A673 (cell line): ENCODE data around the gene MYH3. TPM values are rescaled to one million over a fixed set of nuclear protein-coding genes. Genes with fewer than 3 reads are reported as not detected.
A peak's percentile ranks its signal among the peaks of the same experiment; 100 is the strongest.

ENCODE experiments used
- BruUV-seq: library from RNA; stranded (reverse); fragments of 400-500 nt; replicated peaks from 2 replicates; lab custom pipeline; 2021; lab: Mats Ljungman, UMichigan
- CTCF ChIA-PET: fragments of 300-600 bp; sonication (Branson Sonifier 250); formaldehyde crosslinking; loops from one replicate; lab custom pipeline; 2022; ENCODE audit warnings: antibody characterized with exemption; lab: Charles Lee
- POLR2A ChIA-PET: fragments of 300-600 bp; sonication (Branson Sonifier 250); formaldehyde crosslinking; loops from one replicate; lab custom pipeline; 2022; ENCODE audit warnings: antibody characterized with exemption; ENCODE audit not compliant: low non-redundant PET; lab: Charles Lee
- DNase-seq: peaks from one replicate; pipeline ENCODE4 v3.0.0-alpha.2; 2015; ENCODE audit warnings: low spot score
- H3K27ac ChIP-seq: fragments of 200-600 bp; sonication (generic); 2 replicates; pipeline ENCODE4 v1.5.1; 2016; ENCODE audit warnings: mixed run types, low read depth, mild to moderate bottlenecking, mixed read lengths, antibody characterized with exemption, low read length; ENCODE audit not compliant: poor library complexity, severe bottlenecking
- H3K27me3 ChIP-seq: fragments of 200-600 bp; sonication (generic); replicated peaks from 2 replicates; pipeline ENCODE4 v1.6.1; 2017; ENCODE audit warnings: mixed run types, low read depth, mild to moderate bottlenecking, mixed read lengths, antibody characterized with exemption, low read length; ENCODE audit not compliant: insufficient read depth, poor library complexity
- H3K36me3 ChIP-seq: fragments of 200-600 bp; sonication (generic); 2 replicates; pipeline ENCODE4 v1.6.1; 2016; ENCODE audit warnings: mixed run types, mild to moderate bottlenecking, mixed read lengths, antibody characterized with exemption, low read length; ENCODE audit not compliant: insufficient read depth, poor library complexity, severe bottlenecking
- H3K4me1 ChIP-seq: fragments of 200-600 bp; sonication (generic); 2 replicates; pipeline ENCODE4 v1.6.1; 2017; ENCODE audit warnings: mixed run types, mild to moderate bottlenecking, mixed read lengths, antibody characterized with exemption, low read length; ENCODE audit not compliant: insufficient read depth, poor library complexity, severe bottlenecking
- H3K4me3 ChIP-seq: fragments of 200-600 bp; sonication (generic); 2 replicates; pipeline ENCODE4 v1.5.1; 2016; ENCODE audit warnings: low read depth, mixed run types, mild to moderate bottlenecking, mixed read lengths, low read length; ENCODE audit not compliant: poor library complexity, severe bottlenecking
- H3K9me3 ChIP-seq: fragments of 200-600 bp; sonication (generic); 2 replicates; pipeline ENCODE4 v1.6.1; 2016; ENCODE audit warnings: mixed run types, low read depth, mild to moderate bottlenecking, mixed read lengths, antibody characterized with exemption, low read length; ENCODE audit not compliant: poor library complexity, severe bottlenecking
- EZH2 ChIP-seq: fragments of 200-600 bp; sonication (generic); IDR thresholded peaks from 2 replicates; pipeline ENCODE4 v1.6.1; 2017; ENCODE audit warnings: borderline replicate concordance, low read depth, mild to moderate bottlenecking, mixed read lengths, antibody characterized with exemption, low read length; ENCODE audit not compliant: poor library complexity, severe bottlenecking
- intact Hi-C: fragments of 100-400 bp; cut with micrococcal nuclease; formaldehyde crosslinking; loops from one replicate; pipeline ENCODE4 v1.10.0; 2022; ENCODE audit not compliant: unreplicated experiment
- total RNA-seq: library from RNA; stranded (reverse); gene quantifications from 2 replicates; pipeline ENCODE4 v1.2.3, GENCODE V29; 2021
- TF ChIP-seq, protein P1 (sequence below): fragments of 300-800, 200-600 bp; sonication (generic); conservative IDR thresholded peaks from 2 replicates; pipeline ENCODE4 v1.5.1; 2017; ENCODE audit warnings: low read depth, mild to moderate bottlenecking, antibody characterized with exemption, low read length, moderate library complexity, mixed read lengths

Gene MYH3
- total RNA-seq, 1 experiment from 2014 or later = 3.2 TPM

- no peaks in the 10 kb centered on the region for H3K9me3 ChIP-seq
- H3K36me3 ChIP-seq = no peaks in the 10 kb centered on the region
- ChIA-PET CTCF (interaction anchor here (0.6 to 1.4 kb wide), 2 partner anchors 9 to 1365 kb away, joined by 4 to 5 read pairs; no protein-coding TSS in a partner anchor), POLR2A (no interaction called here)
- peak; percentile 91 for DNase-seq
- H3K27me3 ChIP-seq = no peaks in the 10 kb centered on the region
- intact Hi-C loops = loop anchor here (2.0 kb wide), 1 partner anchor 692 kb away; no protein-coding TSS in a partner anchor
- H3K4me1 ChIP-seq = no peaks in the 10 kb centered on the region
- no TSS peak for BruUV-seq
- TF ChIP-seq, protein P1, sequence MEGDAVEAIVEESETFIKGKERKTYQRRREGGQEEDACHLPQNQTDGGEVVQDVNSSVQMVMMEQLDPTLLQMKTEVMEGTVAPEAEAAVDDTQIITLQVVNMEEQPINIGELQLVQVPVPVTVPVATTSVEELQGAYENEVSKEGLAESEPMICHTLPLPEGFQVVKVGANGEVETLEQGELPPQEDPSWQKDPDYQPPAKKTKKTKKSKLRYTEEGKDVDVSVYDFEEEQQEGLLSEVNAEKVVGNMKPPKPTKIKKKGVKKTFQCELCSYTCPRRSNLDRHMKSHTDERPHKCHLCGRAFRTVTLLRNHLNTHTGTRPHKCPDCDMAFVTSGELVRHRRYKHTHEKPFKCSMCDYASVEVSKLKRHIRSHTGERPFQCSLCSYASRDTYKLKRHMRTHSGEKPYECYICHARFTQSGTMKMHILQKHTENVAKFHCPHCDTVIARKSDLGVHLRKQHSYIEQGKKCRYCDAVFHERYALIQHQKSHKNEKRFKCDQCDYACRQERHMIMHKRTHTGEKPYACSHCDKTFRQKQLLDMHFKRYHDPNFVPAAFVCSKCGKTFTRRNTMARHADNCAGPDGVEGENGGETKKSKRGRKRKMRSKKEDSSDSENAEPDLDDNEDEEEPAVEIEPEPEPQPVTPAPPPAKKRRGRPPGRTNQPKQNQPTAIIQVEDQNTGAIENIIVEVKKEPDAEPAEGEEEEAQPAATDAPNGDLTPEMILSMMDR = peak; percentile 97
- no peak for TF ChIP-seq EZH2
- H3K4me3 ChIP-seq = no peak overlapping the region
- no peak overlapping the region for H3K27ac ChIP-seq
These were observed 40.5 kb downstream of the MYH3 start for GRCh38 chr17:10616502-10617119.

- no peaks in the 10 kb centered on the region for H3K36me3 ChIP-seq
- BruUV-seq = no TSS peak
- intact Hi-C loops = loop anchor here (1.0 kb wide), 1 partner anchor 287 kb away; no protein-coding TSS in a partner anchor
- no peak for TF ChIP-seq EZH2
- TF ChIP-seq, protein P1 = peak; percentile 76
- H3K27me3 ChIP-seq = no peaks in the 10 kb centered on the region
- no peaks in the 10 kb centered on the region for H3K4me1 ChIP-seq
- H3K9me3 ChIP-seq = no peaks in the 10 kb centered on the region
- no peak overlapping the region for H3K27ac ChIP-seq
- DNase-seq = peak; percentile 80
- CTCF ChIA-PET = interaction anchor here (0.6 to 1.6 kb wide), 15 partner anchors 12 to 1602 kb away, joined by 3 to 15 read pairs (median 4); no protein-coding TSS in a partner anchor
- POLR2A ChIA-PET = no interaction called here
- no peak overlapping the region for H3K4me3 ChIP-seq
These were observed 42.5 kb downstream of the MYH3 start for GRCh38 chr17:10614536-10615155.

GRCh38 chr17:10613775-10614513 lies 43.2 kb downstream of the MYH3 start:
- intact Hi-C loops = loop anchor here (1.0 kb wide), 1 partner anchor 287 kb away; no protein-coding TSS in a partner anchor

More at GRCh38 chr17:10613775-10614513, 43.2 kb downstream of the MYH3 start:
- no peak for DNase-seq
- Histone ChIP-seq H3K27ac (no peak overlapping the region), H3K9me3 (no peaks in the 10 kb centered on the region), H3K36me3 (no peaks in the 10 kb centered on the region), H3K4me3 (no peak overlapping the region), H3K27me3 (no peaks in the 10 kb centered on the region), H3K4me1 (no peaks in the 10 kb centered on the region)
- ChIA-PET CTCF (interaction anchor here (0.7 to 1.6 kb wide), 12 partner anchors 12 to 1601 kb away, joined by 3 to 15 read pairs (median 4); no protein-coding TSS in a partner anchor), POLR2A (no interaction called here)
- BruUV-seq = no TSS peak
- TF ChIP-seq, protein P1 = no peak
- no peak for TF ChIP-seq EZH2
